GM21515 (cell line): ENCODE results near the gene UGT1A1.

ENCODE experiments used
- ATAC-seq: cut with Tn5 transposase; IDR thresholded peaks from one replicate; pipeline ENCODE4 v1.9.1; 2021; ENCODE audit not compliant: unreplicated experiment

UGT1A1 gene

DNA sequence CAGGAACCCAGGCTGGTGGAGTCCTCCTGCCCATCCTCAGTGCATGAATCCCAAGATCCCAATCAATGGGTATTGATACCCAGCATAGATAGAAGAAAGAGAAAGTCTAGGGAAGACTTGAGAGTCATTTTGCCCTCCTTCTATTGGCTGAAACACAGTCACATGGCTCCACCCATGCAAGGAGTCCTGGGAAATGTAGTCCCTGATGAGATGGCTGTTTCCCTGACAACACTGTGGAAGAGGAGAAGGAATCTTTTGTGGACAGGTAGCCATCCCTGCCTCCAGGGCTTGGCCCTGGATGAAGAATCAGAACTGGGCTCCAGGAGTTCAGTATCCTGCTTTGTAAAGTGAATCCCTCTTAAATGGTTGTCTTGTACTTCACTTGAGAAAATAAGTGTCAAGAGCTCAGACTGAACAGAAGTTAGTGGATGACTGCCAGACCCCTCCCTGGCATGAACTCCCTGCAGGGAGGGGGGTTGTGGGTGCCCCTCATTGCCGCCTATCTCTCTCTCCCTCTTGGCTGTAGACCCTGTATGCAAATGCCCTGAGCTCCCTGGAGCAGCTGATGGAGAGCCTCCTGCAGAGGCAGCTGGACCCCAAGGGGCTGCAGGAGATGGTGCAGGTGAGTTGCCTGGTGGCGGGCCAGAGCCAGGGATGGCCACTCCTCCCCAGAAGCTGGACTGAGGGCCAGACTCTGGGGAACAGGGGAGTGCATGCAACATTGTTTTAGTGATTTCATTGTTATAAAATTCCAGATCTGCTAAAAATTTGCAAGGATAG, 54.2 kb downstream of the UGT1A1 start:
- no peak for ATAC-seq

DNA sequence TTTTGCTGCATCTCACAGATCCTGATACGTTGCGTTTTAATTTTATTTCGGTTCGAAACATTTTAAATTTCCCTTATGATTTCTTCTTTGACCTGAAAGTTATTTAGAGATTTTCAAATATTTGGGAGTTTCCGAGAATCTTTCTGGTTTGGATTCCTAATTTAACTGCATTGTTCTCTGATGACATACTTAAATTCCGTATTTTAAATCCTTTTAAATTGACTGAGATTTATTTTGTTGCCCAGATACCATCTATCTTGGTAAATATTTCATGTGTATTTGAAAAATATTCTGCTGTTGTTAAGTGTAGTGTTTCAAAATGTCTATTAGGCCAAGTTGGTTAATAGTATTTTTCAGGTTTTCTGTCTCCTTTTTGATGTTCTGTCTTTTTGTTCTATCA, 55.8 kb downstream of the UGT1A1 start:
- ATAC-seq = no peak

- no peak for ATAC-seq
These were observed 56.3 kb downstream of the UGT1A1 start for GRCh38 chr2:233816334-233816733.

DNA sequence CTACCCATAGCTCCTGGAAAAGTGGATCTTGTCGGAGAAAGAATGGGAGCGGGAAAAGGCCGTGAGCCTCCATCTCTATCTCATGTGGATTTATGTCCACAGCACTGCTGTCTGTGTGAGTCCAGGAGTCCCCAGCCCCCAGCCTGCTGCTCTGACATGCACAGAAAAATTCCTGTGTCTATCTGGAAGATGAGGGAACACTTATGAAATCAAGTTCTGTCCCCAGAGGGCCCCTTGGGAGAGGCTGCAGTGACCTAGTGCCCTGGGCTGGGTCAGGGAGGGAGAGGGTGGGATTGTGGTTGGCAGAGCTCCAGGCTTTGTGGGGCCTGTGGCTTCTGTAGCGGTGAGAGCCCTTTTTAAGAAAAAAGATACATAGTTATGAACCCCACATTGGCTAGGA, 56.7 kb downstream of the UGT1A1 start:
- no peak for ATAC-seq

DNA sequence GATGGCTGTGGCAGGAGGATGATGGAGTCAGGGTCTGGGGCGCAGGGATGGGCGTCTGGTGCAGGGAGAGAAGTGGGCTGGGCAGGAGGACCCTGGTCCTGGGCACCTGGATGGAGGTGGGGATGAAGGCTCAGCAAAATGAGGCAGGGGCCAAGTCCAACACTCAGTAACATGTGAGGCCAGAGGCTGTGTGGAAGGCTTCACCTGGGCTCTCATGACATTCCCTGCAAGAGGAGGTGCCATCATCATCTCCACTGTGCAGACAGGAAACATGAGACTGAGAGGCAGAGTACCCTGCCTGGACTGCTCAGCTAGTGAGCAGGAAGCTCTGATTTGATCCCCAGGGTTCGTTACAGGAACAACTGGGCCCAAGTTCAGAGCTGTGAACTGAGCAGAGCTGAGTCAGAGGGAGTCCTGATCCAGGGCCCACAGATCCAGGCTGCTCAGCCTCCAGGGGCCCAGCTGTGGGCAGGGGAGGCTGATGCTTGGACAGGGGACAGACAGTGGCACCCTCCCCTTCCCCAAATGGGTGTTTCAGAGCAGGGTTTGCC, 57.4 kb downstream of the UGT1A1 start:
- no peak for ATAC-seq

GRCh38 chr2:233817995-233818638, 58.0 kb downstream of the UGT1A1 start:
- no peak for ATAC-seq

DNA sequence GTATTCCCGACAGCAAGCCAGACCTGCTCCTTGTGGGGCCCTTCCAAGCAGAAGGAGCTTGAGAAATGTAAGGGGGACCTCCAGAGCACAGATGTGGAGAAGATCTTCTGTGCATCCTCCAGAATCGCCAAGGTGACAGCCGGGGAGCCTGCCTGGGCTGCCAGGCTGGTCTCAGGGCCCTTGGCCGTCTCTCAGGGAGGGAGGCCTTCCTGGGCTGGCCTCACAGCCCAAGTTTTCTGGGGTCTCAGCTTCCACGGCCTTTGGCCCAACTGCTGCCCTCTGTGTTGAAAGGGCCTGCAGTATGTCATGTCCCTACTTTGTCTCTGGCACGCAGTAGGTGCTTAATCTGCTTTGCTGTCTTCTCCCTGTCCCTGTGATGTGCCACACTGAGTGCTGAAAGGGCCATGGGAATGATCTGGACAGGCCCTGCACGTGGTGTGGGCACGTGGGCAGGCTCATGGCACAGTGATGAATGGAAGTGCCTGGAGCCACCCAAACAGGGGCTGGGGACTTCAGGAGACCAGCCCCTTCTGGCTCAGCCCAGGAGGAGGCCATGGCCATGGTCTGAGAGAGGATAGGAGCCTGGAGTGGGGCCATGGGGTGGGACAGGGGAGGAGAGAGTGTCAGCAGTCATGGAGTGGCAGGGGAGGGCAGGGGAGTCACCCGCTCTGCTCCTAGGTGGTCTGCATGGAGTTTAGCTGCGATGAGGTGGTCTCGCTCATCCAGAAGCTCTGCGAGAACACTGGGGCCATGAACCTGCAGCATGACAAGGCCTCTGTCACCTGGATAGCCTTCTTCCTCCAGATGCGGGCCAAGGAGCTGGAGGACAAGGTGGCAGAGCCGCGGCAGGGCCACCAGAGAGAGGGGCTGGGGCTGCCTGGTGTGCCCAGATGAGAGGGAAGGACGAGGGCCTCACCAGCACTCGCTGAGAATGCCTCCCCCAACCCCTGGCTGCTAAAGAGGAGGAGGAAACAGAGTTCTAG, 58.9 kb downstream of the UGT1A1 start:
- ATAC-seq = no peak

- ATAC-seq = no peak
These were observed 60.1 kb downstream of the UGT1A1 start for GRCh38 chr2:233819884-233820773.

- no peak for ATAC-seq
These were observed 60.7 kb downstream of the UGT1A1 start for GRCh38 chr2:233820774-233821105.

DNA sequence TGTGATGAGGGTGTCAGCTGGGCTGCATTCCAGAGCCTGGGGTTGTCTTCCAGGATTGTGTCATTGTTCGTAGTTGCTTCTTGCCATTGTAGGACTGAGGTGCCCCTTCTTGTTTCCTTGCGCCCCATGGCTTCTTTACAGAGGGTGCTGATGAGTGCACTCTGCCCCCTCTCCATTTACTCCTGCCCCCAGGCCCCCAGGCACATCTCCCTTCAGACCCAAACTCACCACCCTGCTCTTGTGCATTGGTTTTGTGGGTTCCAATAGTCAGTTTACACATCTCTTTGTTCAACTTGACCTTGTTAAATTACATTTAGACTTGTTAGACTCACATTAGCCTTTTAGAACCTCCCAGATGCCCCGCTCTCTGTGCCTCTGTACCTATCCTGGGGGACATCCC, 61.1 kb downstream of the UGT1A1 start:
- ATAC-seq = no peak

DNA sequence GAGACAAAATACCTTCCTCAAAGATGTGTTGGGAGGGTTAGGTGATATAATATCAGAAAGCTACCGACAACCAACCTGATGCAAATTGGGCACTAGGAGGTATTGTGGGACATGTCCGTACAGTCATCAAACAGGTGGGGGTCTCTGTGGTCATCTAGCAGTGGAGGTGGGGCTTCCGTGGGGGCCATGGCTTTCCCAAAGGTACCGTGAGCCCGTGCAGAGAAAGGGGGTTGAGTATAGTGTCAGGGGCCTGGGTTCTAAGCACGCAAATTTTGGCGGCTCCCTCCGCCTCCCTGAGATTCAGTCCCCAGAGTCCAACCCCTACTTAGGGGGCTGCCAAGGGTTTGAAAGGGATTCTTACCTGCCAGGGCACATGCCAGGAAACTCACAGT, 61.6 kb downstream of the UGT1A1 start:
- ATAC-seq = no peak

GRCh38 chr2:233822101-233822771, 62.2 kb downstream of the UGT1A1 start:
- ATAC-seq = no peak
